ENCODE data around the gene VWA5B2. TPM values are rescaled to one million over a fixed set of nuclear protein-coding genes. Genes with fewer than 3 reads are reported as not detected.

Gene VWA5B2
- not detected in 2 replicates for total RNA-seq (2014; rRNA removed; shearing (Covaris generic); ENCODE audit: low replicate concordance)

GRCh38 chr3:184229394-184230080 lies at the start of gene VWA5B2:
Gene VWA5B2, plus strand, starts transcription at chr3:184229585. Its CDS starts 944 bp downstream, at chr3:184230529.
- H3K36me3 ChIP-seq: no peaks in the 10 kb centered on the region
- H3K4me3 ChIP-seq: peak within 1 kb of the TSS; percentile 25
- peaks cover 59% of the 10 kb centered on the region for H3K27me3 ChIP-seq
- peak; percentile 71 for DNase-seq
- no peaks in the 10 kb centered on the region for H3K9me3 ChIP-seq

DNA sequence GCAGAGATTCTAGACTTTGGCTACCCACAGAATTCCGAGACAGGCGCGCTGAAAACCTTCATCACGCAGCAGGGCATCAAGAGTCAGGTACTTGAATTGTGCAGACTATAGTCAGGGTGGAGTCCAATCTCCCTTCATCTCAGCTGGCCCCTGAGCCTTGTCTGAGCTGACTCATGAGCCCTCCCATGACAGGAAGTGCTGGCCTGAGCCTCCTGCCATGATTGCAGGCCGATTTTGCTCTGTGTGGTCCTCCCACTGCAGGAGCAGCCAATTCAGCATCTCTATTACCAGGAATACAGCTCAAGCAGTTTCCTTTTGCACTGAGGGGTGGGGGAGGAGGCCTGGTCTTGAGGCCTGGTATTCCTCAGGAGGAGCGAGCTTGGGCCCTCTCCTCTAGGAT lies 49.2 kb upstream of the VWA5B2 start:
- H3K9me3 ChIP-seq: no peaks in the 10 kb centered on the region
- no peaks in the 10 kb centered on the region for H3K27me3 ChIP-seq
- DNase-seq: peak; percentile 43
- H3K36me3 ChIP-seq: peaks cover 83% of the 10 kb centered on the region
- no peak overlapping the region for H3K4me3 ChIP-seq

GRCh38 chr3:184181596-184181995 lies 47.8 kb upstream of the VWA5B2 start:
- no peaks in the 10 kb centered on the region for H3K9me3 ChIP-seq
- DNase-seq: no peak
- no peaks in the 10 kb centered on the region for H3K27me3 ChIP-seq
- H3K36me3 ChIP-seq: peaks cover 88% of the 10 kb centered on the region
- no peak overlapping the region for H3K4me3 ChIP-seq

DNA sequence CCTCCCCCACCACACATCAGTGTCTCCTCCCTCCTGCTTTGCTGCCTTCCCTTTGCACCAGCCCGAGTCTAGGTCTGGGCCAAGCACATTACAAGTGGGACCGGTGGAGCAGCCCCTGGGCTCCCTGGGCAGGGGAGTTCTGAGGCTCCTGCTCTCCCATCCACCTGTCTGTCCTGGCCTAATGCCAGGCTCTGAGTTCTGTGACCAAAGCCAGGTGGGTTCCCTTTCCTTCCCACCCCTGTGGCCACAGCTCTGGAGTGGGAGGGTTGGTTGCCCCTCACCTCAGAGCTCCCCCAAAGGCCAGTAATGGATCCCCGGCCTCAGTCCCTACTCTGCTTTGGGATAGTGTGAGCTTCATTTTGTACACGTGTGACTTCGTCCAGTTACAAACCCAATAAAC lies 45.7 kb upstream of the VWA5B2 start:
- Histone ChIP-seq H3K4me3 (no peak overlapping the region), H3K36me3 (peaks cover 85% of the 10 kb centered on the region), H3K9me3 (no peaks in the 10 kb centered on the region), H3K27me3 (no peaks in the 10 kb centered on the region)
- no peak for DNase-seq

DNA sequence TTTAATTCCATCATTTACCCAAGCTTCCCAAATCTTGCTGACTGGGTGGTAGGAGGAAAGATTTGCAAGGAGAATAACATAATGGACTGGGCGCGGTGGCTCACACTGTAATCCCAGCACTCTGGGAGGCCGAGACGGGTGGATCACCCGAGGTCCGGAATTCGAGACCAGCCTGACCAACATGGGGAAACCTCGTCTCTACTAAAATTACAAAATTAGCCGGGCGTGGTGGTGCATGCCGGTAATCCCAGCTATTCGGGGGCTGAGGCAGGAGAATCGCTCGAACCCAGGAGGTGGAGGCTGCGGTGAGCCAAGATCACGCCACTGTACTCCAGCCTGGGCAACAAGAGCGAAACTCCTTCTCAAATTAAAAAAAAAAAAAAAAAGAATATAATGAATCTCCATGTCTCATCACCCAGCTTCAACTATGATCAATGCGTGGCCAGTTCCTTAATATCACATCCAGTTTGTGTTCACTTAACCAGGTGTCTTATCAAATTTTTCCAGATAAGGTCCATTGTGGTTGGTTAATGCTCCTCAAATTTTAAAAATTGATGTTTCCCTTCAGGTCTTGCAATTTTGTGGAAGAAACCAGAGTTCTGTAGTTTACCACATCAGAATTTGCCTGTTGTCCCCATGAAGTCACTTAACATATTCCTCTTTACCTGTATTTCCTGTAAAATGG lies 44.7 kb upstream of the VWA5B2 start:
- Histone ChIP-seq H3K9me3 (no peaks in the 10 kb centered on the region), H3K27me3 (no peaks in the 10 kb centered on the region), H3K4me3 (peak overlapping the region; percentile 93), H3K36me3 (peaks cover 86% of the 10 kb centered on the region)
- DNase-seq: no peak

- Histone ChIP-seq H3K36me3 (peaks cover 86% of the 10 kb centered on the region), H3K4me3 (peak overlapping the region; percentile 93), H3K27me3 (no peaks in the 10 kb centered on the region), H3K9me3 (no peaks in the 10 kb centered on the region)
- DNase-seq: peak; percentile 99
Measured at GRCh38 chr3:184185461-184186183, 43.8 kb upstream of the VWA5B2 start.

DNA sequence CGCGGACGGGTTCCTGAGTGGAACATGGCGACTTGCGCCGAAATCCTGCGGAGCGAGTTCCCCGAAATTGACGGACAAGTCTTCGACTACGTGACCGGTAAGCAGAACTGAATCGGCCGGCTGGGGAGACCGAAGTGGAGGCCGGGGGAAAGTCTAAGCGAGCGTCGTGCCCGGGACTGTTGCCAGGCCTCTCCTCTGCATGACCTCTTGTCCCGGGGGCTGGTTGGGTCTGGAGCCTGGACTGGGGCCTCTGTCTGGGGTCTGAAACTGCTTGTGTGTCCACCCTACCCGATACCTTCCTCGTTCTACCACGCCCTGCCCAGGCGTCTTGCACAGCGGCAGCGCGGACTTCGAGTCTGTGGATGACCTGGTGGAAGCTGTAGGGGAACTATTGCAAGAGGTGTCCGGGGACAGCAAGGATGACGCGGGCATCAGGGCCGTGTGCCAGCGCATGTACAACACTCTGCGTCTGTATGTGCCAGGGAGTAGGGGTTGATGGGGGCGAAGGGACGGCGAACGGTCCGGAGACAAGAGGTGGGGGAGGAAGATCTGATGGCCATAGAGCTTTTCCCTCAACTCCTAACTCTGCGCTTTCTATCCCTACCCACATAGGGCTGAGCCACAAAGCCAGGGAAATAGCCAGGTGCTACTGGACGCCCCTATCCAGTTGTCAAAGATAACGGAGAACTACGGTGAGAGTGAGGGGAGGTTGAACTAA lies 43.0 kb upstream of the VWA5B2 start, which contains the start of gene ABCF3:
TSS of gene ABCF3 (plus strand) at position 16 of the 718 bp plus-strand sequence. CDS start at position 25, 9 bp downstream.
- Histone ChIP-seq H3K9me3 (no peaks in the 10 kb centered on the region), H3K4me3 (peak within 1 kb of the TSS; percentile 93), H3K36me3 (peaks cover 86% of the 10 kb centered on the region), H3K27me3 (no peaks in the 10 kb centered on the region)
- peak; percentile 66 for DNase-seq

DNA sequence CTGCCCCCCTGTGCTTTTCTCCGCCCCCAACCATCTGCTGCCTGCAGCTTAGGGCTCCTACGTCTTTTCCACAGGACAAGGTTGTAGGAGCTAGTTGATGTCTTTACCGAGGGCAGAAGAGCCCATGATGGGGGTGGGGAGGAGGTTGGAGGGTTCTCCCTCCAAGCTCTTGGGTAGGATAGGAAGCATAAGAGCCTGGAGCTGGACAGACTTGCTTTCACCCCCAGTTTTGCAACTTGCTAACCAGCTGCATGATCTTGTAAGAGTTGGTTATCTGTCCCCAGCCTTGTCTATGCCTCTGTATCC lies 42.5 kb upstream of the VWA5B2 start:
- no peak for DNase-seq
- Histone ChIP-seq H3K36me3 (peaks cover 83% of the 10 kb centered on the region), H3K27me3 (no peaks in the 10 kb centered on the region), H3K9me3 (no peaks in the 10 kb centered on the region), H3K4me3 (peak overlapping the region; percentile 93)

DNA sequence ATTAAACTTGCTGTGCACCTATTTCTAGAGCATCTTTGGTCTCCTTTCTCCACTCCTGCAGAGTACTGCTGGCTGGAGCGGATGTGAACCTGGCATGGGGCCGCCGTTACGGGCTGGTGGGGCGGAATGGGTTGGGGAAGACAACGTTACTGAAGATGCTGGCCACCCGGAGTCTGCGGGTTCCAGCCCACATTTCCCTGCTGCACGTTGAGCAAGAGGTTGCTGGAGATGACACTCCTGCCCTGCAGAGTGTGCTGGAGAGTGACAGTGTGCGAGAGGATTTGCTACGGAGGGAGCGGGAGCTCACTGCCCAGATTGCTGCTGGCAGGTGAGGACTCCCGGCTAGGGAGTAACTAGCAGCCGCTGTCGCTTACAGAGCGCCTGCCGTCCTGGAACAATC lies 41.3 kb upstream of the VWA5B2 start:
- Histone ChIP-seq H3K27me3 (no peaks in the 10 kb centered on the region), H3K9me3 (no peaks in the 10 kb centered on the region), H3K4me3 (no peak overlapping the region), H3K36me3 (peaks cover 83% of the 10 kb centered on the region)
- DNase-seq: no peak

- no peaks in the 10 kb centered on the region for H3K9me3 ChIP-seq
- peaks cover 81% of the 10 kb centered on the region for H3K36me3 ChIP-seq
- no peaks in the 10 kb centered on the region for H3K27me3 ChIP-seq
- no peak for DNase-seq
- H3K4me3 ChIP-seq: no peak overlapping the region
Measured at GRCh38 chr3:184189421-184189820, 40.0 kb upstream of the VWA5B2 start.

- no peaks in the 10 kb centered on the region for H3K27me3 ChIP-seq
- H3K4me3 ChIP-seq: no peak overlapping the region
- no peaks in the 10 kb centered on the region for H3K9me3 ChIP-seq
- no peak for DNase-seq
- peaks cover 74% of the 10 kb centered on the region for H3K36me3 ChIP-seq
Measured at GRCh38 chr3:184192889-184193288, 36.5 kb upstream of the VWA5B2 start.

GRCh38 chr3:184193991-184194539 lies 35.3 kb upstream of the VWA5B2 start:
- peaks cover 62% of the 10 kb centered on the region for H3K36me3 ChIP-seq
- H3K9me3 ChIP-seq: no peaks in the 10 kb centered on the region
- H3K27me3 ChIP-seq: no peaks in the 10 kb centered on the region
- H3K4me3 ChIP-seq: no peak overlapping the region
- DNase-seq: no peak

DNA sequence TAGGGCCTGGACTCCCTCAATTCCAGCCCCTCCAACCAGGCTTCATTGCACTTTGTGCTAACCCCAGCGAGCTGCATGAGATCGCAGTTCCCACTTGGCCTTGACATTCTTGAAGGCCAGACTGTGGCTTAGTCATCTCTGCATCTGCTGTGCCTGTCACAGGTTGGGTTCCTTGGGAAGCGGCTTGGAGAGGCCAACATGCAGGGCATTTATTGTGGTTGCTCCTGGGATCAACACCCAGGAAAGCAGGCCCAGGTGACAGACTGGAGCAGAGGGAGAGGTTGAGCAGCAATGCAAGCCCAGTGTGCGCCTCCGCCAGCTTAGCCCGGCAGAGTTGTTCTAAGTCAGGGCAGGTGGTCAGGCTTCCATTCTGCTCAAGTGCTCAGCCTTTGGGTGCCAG lies 32.8 kb upstream of the VWA5B2 start:
- Histone ChIP-seq H3K4me3 (no peak overlapping the region), H3K9me3 (no peaks in the 10 kb centered on the region), H3K36me3 (peaks cover 38% of the 10 kb centered on the region), H3K27me3 (no peaks in the 10 kb centered on the region)
- no peak for DNase-seq

GRCh38 chr3:184198509-184198908 lies 30.9 kb upstream of the VWA5B2 start:
- no peak overlapping the region for H3K4me3 ChIP-seq
- H3K27me3 ChIP-seq: no peaks in the 10 kb centered on the region
- H3K36me3 ChIP-seq: peaks cover 20% of the 10 kb centered on the region
- H3K9me3 ChIP-seq: no peaks in the 10 kb centered on the region
- DNase-seq: no peak

- peaks cover 2% of the 10 kb centered on the region; the same call in 1 of the 2 replicates for H3K36me3 ChIP-seq
- no peaks in the 10 kb centered on the region for H3K9me3 ChIP-seq
- no peak for DNase-seq
- no peak overlapping the region for H3K4me3 ChIP-seq
- no peaks in the 10 kb centered on the region for H3K27me3 ChIP-seq
Measured at GRCh38 chr3:184200825-184201224, 28.6 kb upstream of the VWA5B2 start.

GRCh38 chr3:184203526-184203925 lies 25.9 kb upstream of the VWA5B2 start:
- no peaks in the 10 kb centered on the region for H3K9me3 ChIP-seq

More at GRCh38 chr3:184203526-184203925, 25.9 kb upstream of the VWA5B2 start:
- Histone ChIP-seq H3K27me3 (peaks cover 7% of the 10 kb centered on the region; the same call in 1 of the 2 replicates), H3K36me3 (no peaks in the 10 kb centered on the region), H3K4me3 (no peak overlapping the region)
- DNase-seq: no peak

Measured in MG63 (cell line).